HL-60 (cell line): Measurements from ENCODE around the gene CARMIL1.

Source experiments
- CTCF ChIP-seq: IDR thresholded peaks from one replicate; pipeline ENCODE4 v1.5.1; 2011; ENCODE audit warnings: low read length, control low read depth, inconsistent platforms; ENCODE audit not compliant: insufficient read depth
- GABPA ChIP-seq: IDR thresholded peaks from 2 replicates; pipeline ENCODE4 v1.6.1; 2012; ENCODE audit warnings: low read depth
- POLR2AphosphoS5 ChIP-seq: IDR thresholded peaks from 2 replicates; pipeline ENCODE4 v1.6.1; 2012; ENCODE audit warnings: low read depth
- REST ChIP-seq: IDR thresholded peaks from 2 replicates; pipeline ENCODE4 v1.6.1; 2012; ENCODE audit warnings: low read depth; ENCODE audit not compliant: insufficient replicate concordance
- SPI1 ChIP-seq: IDR thresholded peaks from 2 replicates; pipeline ENCODE4 v1.6.1; 2012; ENCODE audit warnings: low read depth, mild to moderate bottlenecking, borderline replicate concordance

- TF ChIP-seq SPI1 (no peak), POLR2AphosphoS5 (no peak), CTCF (no peak), REST (no peak), GABPA (no peak)
Observed at GRCh38 chr6:25359891-25360290, 80.7 kb downstream of the CARMIL1 start.
